Mesenteric fat pad (tissue), 1 donor: Measurements from ENCODE around the gene SLC41A3. TPM values are rescaled to one million over a fixed set of nuclear protein-coding genes. Genes with fewer than 3 reads are reported as not detected.
"Not testable (repeated sequence)": the region's sequence is repeated elsewhere in the genome, so short reads cannot be mapped to it uniquely, and the experiment has no call there.

Source experiments
- DNase-seq: peaks from one replicate; pipeline ENCODE4 v3.0.0-alpha.2; 2020; ENCODE audit warnings: low spot score
- total RNA-seq: library from RNA; stranded (reverse); fragmentation: NEBNext Ultra II Directional; extraction: Animal tissue kit (Norgen Biotek cat#: 25700); gene quantifications from one replicate; pipeline ENCODE4 v1.2.1, GENCODE V29; 2021
- donor health status: DM: yes; HTN: yes; CAD: no.

Gene SLC41A3
- total RNA-seq, 1 donor from 2014 or later = 35.7 TPM

DNA sequence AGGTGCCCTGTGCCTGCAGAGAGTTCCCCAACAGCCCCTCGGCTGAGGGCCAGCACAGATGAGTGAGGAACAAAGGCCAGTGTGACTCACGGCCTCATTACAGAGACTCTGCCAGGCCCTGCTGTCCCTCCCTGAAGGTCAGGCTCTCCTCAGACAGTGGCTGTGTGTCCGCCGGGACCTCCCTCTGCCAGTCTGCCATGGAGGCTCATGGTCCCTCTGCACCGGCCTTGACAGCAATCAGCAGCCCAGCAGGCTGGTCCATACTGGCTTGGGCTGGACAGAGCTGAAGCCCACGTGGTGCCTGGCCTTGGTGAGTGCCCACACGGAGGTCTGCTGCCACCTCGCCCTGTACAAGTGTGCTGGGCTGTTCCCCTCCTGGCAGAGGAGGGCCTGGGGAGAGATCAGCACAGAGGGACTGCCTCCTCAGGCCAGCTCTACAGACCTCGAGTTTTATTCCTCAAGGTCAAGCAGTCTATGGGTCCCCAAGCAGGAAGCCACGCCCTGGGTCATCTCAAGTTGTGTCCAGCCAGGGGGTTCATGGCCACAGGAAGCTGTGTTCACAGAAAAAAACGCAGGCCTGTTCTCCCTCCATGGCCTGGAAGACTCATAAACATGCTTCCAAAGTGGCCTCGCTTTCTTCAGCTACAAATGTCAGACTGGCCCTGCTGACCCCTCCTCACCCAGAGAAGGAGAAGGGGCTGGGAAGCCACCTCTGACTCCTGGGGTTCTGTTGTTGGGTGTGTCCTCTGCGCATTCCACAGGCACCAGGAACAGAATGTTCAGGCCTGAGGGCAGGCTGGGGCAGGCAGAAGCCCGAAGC, 27.0 kb downstream of the SLC41A3 start:
- DNase-seq = peak; percentile 60

DNA sequence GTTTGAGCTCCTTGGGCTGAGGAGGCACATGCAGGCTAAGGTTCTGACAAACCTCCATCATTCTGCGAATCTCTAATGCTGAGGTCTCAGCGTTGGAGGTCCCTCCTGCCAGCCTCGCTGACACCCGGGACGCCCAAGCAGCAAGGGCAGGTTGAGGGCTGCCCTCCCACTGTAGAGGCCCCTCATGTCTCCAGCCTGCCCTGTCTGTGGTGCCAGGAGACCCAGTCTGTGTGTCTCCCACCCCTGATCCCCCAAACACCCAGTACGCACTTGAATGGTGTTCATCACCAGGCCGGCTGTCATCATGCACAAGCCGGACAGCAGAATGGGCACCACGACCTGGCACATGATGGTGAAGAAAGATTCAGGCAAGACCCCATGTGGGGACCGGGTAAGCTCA, 27.8 kb downstream of the SLC41A3 start:
- DNase-seq = peak; percentile 68

DNA sequence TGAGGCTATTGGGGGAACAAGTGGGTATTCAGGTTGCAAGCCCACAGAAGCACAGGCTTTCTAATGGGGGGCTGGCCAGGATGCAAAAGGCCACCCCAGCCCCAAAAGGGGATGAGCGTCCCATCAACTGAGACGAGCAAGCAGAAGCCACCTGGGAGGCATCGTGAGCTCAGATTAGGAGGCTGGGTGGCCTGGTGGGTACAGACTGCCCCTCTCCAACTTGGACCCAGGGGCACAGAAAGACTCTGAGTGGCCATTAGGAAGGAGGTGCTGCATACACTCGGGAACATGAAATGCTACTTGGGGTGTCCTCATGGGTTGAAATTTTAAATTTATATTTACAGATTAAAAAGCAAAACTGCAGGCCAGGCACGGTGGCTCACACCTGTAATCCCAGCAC, 29.1 kb downstream of the SLC41A3 start:
- DNase-seq = no peak

DNA sequence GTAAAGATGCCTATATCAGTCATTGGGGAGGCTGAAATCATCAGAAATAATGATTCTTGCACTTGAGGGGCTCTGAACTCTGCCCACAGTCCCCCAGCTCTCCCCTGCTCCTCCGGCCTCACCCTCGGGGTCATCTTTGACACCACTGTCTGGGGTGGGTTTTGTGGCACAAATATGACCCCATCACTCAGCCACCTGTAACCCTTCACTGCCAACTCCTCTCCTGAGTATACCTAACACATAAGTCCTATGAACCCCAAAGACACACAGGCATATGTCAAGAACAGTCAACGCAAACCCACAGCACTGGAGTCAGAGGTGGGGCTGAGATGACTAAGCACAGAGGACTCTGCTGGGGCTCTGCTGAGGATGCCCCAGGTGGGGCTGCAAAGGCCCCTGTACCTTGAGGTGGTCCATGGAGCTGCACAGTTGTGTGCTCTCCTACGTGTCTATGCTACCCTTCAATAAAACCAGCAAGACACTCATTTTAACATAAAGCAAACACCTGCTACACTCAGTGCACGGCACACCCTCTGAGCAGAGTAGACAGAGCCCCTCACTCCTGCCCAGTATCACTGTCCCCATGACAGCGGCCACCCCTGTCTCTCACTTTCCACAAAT, 29.9 kb downstream of the SLC41A3 start:
- DNase-seq = peak; percentile 51

DNA sequence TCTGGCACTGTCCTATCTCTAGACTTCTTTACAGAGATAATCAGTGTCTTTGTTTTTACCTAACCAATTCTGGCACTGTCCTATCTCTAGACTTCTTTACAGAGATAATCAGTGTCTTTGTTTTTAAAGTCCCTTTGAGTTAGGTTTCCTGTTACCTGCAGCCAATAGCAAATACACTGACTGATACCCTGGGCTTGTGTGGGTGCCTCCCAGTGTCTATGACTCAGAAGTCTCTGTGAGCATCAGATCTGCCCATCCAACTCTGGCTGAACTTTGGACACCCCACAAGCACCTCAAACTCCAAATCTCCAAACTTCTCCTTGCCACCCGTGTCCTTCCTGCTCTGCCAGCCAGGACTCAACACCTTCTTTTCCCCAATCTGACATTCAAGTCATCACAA, 30.4 kb downstream of the SLC41A3 start:
- DNase-seq = peak; percentile 39

DNA sequence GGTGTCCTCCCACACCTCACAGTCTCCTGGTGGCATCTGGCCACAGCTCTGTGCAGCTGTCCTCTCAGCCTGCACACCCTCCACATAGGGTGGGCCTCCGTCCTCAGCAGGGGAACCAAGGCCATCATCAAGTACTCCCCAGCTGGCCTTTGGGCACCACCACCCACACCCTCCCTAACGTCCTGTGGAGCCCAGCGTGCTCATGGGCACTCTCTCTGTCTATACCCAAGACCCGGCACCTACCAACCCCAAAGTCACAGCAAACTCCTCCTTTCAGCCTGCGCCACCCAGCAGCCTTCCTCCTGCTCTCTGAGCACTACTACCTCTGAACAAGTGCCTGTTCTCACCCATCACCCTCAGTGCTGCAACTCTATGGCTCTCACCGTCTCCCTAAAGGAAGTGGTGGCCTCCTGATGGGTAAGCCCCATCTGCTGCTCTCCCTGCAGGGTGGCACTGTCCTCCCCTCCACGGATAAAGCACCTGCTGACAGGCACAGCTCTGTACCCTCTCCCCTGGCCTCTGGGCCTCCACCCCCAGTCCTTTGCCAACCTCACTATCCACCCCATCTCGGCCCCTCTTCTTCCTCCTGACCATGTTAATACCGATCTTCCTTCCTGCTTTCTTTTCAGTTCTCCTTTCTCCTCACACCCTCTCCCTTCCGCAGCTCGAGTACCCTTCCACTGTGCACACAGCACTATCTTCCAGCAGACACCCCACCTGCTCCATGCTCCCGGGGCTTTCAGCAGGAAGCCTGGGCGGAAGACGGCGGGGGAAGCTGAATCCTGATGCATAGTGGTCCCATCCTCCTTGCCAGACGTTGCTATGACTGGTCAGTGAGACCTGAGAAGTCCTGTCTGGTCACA, 31.5 kb downstream of the SLC41A3 start:
- peak; percentile 68 for DNase-seq

DNA sequence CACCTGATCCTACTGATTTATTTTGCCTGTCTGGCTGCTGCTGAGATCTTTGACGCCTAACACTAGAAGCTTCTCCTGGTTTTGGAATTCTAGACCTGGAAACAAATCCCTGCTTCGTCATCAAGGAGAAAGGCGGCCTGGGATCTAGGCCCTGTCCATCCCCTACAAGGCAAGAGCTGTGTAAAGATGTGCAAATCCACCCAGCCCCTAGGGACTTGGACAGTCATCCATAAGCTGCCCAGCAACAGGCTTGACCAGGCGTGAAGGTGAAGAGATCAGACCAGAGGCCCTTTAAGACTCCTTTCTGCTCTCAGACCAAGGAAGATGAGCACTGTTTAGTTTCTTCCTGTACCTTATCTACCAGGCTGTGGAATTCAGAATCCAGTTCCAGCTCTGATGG, 32.2 kb downstream of the SLC41A3 start:
- peak; percentile 39 for DNase-seq

DNA sequence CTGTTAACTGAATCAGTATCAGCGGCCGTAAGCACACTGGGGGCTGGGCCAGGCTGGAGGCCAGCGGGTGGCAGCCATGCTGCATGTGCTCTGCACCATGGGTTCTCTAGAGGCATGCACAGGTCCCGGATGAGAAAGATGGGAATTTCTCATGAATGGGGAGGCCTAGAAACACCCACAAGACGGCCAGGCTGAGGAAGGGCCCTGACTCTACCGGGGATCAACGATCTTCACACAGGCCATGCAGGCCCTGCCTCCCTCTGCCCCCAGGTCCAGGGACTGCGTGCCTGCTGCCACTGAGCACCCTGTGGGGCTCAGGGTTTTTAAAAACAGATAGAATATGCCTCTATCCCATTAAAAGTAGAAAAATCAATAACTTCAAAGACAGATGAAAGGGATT, 32.7 kb downstream of the SLC41A3 start:
- DNase-seq = peak; percentile 33

DNA sequence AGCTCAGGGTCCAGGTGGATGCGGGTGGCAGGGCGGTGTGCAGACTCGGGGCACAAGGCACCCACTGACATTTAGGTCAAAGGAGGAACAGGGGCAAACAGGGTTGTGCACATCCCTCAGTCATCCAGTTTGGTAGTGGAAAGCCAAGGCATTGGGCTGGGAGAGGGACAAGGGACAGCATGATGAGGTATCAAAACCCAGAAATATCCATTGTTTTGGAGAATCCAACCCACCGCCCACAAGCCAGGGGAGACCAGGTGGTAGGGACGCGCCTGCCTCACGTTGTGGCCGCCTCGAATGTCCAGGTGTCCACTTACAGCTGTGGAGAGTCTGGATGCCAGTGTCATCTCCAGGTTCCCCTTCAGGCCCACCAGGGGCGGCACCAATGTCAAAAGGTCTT, 33.3 kb downstream of the SLC41A3 start:
- DNase-seq = peak; percentile 74

DNA sequence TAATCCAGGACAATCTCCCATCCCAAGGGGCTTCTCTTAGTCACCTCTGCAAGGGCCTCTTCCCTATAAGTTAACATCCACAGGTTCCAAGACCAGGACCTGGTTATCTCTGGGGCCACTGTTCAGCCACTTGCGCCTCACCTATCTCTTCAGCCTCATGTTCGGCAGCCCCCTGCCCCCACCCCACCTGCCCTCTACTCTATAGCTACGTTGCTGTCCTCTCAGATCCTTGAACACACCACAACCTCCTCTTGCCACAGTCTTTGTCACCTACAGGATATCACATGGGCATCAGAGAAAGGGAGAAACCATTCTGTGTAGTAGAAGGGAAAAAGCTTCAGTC, 33.9 kb downstream of the SLC41A3 start:
- DNase-seq = peak; percentile 51

DNA sequence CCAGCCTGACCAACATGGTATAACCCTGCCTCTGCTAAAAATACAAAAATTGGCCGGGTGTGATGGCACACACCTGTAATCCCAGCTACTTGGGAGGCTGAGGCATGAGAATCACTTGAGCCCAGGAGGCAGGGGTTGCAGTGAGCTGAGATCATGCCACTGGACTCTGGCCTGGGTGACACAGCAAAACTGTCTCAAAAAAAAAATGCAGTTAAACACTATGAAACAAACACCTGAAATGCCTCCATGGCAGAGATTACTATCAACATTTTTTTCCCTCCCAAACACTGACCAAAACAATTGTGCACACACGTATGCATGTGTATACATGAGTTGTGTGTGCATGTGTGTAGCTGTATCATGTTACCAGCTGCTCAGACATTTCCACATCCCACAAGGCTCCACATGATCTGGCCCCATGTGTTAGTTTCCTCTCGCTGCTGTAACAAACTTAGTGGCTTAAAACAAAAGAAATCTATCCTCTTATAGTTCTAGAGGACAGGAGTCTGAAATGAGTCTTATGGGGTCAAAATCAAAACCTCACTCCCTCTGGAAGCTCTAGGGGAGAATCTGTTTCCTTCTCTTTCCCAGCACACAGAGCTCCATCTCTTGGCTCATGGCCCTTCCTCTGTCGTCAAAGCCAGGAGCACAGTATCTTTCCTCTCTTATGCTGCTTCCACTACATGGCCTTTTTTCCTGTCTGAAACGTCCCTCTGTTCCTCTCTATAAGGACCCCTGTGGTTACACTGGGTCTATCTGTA, 34.5 kb downstream of the SLC41A3 start:
- no peak for DNase-seq

DNA sequence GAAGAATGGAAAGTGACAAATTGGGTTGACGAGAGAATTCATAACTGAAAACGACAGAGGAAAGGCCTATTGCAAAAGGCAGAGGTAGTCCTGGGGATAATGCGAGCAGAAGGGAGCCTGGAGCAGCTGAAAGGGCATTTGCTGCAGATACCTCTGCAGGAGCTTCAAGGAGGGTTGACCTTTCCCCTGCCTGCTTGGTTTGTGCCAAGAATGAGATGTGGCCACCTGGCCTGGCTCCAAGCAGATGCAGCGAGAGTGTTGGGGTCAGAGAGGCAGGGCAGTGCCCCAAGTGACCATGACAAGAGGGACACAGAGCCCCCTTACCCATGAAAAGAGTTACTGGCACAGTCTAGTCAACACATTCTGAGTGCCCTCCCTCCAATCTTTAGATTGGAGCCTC, 43.5 kb downstream of the SLC41A3 start:
- DNase-seq = no peak

DNA sequence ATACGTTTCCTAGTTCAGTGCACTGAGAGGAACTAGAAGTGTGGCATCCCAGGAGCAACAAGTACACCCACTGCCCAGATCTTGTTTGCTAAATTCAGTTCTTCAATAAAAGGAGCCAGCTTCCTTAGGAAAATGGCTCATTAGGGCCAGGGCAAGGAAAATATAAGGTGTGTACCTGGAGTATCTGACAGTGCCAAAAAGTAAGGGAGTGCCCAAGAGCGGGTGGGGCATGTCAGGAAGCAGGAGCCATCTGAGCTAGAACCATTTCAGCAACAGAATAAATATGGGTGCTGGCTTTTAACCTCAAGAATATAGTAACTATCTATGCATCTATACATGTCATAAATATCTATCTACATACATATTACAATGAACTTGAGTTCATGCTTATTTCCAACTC, 44.1 kb downstream of the SLC41A3 start:
- no peak for DNase-seq

DNA sequence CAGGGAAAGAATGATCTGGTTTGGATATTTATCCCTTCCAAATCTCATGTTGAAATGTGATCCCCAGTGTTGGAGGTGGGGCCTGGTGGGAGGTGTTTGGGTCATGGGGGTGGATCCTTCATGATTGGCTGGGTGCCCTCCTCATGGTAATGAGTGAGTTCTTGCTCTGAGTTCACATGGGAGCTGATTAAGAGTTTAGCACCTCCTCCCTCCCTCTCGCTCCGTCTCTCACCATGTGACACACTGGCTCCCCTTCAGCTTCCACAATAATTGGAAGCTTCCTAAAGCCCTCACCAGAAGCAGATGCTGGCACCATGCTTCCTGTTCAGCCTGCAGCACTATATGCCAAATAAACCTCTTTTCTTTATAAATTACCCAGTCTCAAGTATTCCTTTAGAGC, 45.1 kb downstream of the SLC41A3 start:
- DNase-seq = not testable (repeated sequence)

DNA sequence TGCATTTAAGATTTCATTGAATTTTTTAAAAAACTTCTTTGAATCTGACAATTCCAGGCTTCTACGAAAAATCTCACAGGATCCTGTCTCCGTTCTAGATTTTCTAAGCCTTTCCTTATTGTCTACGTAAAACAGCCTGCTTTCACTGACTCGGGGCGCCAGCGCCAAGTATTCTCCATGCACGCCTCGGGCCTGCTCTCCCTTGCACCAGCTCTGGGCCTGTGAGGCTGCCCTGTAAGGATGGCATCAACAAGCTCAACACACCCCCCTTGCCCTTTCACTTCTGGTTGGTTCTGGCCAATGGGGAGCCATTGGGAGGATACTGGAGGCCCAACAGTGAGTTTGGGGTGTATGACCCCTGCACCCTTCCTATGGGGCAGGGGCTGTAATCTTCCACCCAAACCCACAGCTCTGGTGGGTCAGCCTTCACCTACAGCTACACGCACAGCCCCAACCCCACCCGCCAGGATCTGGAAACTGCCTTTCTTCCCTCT, 47.8 kb downstream of the SLC41A3 start:
- peak; percentile 68 for DNase-seq

DNA sequence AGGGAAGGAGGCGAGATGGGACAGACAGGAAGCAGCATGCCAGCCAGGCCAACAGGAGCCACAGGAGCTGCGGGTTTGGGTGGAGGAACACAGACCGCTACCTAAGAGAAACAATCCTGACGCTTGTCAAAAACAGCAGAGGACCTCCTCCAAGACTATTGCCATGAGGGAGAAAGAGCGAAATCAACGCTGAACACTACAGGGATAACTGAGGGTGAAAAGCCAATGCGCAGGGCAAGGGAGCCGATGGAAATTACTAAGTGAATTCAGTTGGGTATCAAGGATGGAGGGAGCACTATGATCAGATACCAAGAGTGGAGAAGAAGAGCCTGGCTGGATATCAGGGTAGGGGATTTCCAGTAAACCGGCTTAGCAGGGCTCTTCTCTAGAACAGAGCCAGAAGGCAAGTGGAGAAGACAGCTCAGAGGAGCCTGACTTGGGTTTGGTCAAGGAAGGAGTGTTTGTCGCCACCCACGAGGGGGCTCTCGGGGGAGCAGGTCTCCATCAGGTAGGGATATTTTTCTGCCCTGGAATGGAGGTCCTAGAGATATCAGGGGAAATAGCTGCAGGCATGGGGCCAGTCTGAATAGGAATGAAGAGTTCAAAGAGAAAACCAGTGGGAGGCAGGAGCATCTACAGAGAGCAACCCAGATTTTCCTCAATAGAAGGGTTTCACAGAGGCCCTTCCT, 48.4 kb downstream of the SLC41A3 start:
- peak; percentile 43 for DNase-seq

DNA sequence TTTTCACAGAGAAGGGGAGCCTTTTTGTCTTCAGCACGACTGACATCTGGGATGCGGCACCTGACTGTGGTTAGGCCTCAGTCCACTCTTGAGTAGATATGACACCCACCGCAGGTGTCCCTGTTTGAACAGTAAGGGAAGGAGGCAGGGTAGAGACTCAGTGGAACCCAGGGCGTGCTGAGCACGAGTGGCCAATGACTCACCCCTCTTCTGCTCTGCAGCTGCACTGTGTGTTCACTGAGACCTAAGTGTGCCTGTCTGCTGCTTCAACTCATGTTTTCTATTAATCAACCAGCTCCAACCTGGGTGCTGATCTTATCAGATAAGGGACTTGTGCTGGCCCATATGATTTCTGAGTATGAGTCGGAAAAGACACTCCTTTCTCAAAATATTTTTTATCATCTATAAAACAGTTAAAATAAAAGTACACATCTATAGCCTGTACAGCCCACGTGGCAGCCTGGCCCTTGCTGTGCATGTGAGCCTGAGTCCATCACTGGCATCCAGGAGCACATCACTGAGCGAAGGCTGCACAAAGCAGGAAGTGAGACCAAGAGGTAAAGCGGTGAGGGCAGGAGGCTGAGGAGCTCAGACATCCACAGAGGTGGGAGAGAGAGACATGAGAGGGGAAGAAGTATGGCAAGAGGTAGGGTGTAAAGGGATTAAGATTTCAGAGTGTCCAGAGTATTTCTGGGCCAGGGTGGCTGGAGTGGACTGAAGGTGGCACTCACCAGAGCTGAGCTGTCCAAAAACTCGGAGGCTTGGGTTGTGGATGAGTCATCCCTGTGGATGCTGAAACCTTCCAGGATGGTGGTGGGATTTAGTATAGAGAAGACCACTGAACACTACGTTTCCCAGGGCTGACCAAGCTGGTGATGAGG, 49.2 kb downstream of the SLC41A3 start:
- peak; percentile 41 for DNase-seq

DNA sequence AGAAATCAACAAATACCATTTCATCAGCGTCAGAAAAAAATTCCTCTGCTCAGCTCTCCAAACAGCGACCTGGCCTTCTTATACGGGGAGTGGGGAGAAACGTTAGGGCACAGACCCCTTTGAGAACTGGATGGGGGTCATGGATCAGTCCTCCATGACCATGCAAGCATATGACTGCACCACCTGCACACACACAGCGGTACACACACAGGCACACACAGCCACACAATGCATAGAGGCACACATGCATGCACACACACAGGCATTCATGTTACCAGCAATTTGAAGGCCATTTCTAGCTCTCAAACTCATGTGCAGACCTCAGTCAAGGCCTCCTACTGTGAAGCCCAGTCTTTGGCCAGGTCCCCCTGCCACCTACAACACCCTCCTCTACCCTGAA, 50.2 kb downstream of the SLC41A3 start:
- peak; percentile 68 for DNase-seq

DNA sequence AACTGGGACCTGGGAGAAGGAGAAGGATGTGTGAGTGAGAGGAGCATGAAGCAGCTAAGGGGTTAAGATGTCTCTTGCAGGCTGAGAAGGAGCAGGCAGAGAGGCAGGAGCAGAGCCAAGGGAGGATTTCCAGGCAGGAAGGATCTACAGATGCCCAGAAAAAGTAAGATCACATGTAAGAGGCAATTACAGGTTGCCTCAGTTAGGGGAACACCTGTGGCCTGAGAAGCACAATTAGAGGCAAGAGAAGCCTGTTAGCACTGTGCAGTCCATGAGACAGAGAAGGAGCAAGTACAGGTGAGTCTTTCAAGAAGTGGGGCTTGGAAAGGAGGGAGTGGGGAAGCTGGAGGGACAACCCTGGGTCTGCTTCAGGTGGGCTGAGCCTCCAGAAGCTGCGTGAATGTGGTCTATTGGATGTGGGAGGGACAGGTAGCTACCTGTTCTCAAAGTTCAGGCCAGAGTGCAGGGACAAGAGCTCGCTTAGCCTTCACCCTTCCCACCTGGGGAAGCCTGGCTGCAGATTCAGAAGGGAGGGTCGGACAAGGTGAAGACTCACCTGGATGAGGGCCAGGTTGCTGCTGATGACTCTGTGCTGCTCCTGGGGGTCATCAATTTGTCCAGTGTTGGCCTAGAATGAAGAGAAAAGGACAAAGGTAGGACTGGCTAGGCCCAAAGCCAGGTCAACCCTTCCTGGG, 50.7 kb downstream of the SLC41A3 start:
- DNase-seq = peak; percentile 68
